A673 (cell line): ENCODE data around the gene RPL38.

ENCODE experiments used
- EZH2 ChIP-seq: fragments of 200-600 bp; sonication (generic); IDR thresholded peaks from 2 replicates; pipeline ENCODE4 v1.6.1; 2017; ENCODE audit warnings: borderline replicate concordance, low read depth, mild to moderate bottlenecking, mixed read lengths, antibody characterized with exemption, low read length; ENCODE audit not compliant: poor library complexity, severe bottlenecking
- TF ChIP-seq, protein P1 (sequence below): fragments of 300-800, 200-600 bp; sonication (generic); conservative IDR thresholded peaks from 2 replicates; pipeline ENCODE4 v1.5.1; 2017; ENCODE audit warnings: low read depth, mild to moderate bottlenecking, antibody characterized with exemption, low read length, moderate library complexity, mixed read lengths

DNA sequence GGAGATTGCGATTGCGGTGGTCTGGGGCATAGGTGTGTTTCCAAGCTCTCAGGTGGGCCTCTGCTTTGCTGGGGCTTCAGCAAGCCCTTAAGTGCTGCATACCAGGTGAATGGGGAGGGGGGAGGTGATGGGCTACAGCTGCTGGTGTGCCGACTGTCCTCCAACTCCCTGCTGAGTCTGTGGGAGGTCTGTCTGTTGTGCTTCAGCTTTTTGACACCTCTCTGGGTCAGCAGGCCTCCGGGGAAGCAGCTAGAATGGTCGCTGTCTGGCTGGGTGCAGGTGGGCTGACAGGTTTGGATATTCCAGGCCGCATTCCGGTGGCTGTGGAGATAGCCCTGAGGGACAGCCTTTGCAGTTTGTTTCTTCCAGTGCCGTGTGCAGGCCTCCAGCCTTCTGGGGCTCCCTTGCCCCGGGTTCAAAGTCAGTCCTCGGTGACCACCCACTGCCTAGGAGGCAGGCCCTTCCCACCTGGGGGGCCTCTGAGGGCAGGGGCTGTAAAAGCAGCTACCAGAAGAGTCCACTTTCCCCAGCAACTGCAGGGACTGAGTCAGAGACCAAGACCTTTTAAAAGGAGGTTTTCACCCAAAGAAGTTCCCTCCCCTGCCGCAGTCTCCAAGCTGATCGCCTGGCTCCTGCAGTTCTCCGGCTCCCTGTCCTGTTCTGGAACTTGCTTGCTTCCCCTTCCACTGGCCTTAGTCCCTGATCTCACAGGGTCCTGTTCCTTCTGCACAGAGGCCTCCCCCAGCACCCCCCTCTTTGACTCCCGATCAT lies 7.8 kb downstream of the RPL38 start:
- TF ChIP-seq EZH2 = no peak
- TF ChIP-seq, protein P1, sequence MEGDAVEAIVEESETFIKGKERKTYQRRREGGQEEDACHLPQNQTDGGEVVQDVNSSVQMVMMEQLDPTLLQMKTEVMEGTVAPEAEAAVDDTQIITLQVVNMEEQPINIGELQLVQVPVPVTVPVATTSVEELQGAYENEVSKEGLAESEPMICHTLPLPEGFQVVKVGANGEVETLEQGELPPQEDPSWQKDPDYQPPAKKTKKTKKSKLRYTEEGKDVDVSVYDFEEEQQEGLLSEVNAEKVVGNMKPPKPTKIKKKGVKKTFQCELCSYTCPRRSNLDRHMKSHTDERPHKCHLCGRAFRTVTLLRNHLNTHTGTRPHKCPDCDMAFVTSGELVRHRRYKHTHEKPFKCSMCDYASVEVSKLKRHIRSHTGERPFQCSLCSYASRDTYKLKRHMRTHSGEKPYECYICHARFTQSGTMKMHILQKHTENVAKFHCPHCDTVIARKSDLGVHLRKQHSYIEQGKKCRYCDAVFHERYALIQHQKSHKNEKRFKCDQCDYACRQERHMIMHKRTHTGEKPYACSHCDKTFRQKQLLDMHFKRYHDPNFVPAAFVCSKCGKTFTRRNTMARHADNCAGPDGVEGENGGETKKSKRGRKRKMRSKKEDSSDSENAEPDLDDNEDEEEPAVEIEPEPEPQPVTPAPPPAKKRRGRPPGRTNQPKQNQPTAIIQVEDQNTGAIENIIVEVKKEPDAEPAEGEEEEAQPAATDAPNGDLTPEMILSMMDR = no peak
